WTC11 (cell line): ENCODE measurements around the gene SH3BP2.

Experiments used
- CREB1 ChIP-seq: sonication (generic); formaldehyde crosslinking; IDR thresholded peaks from 2 replicates; pipeline ENCODE4 v1.8.0; 2023; ENCODE audit warnings: mild to moderate bottlenecking, missing genetic modification reagents
- CREM ChIP-seq: sonication (generic); formaldehyde crosslinking; IDR thresholded peaks from 2 replicates; pipeline ENCODE4 v1.8.1; 2022; ENCODE audit warnings: mild to moderate bottlenecking, missing genetic modification reagents, moderate library complexity
- MYBL2 ChIP-seq: sonication (generic); formaldehyde crosslinking; IDR thresholded peaks from 2 replicates; pipeline ENCODE4 v1.8.1; 2023; ENCODE audit warnings: mild to moderate bottlenecking, moderate library complexity, missing genetic modification reagents
- TEAD4 ChIP-seq: sonication (generic); formaldehyde crosslinking; IDR thresholded peaks from 2 replicates; pipeline ENCODE4 v1.8.0; 2022; ENCODE audit warnings: mild to moderate bottlenecking, missing genetic modification reagents
- TF ChIP-seq, protein P1 (sequence below): fragments of 200-600 bp; IDR thresholded peaks from 2 replicates; pipeline ENCODE4 v1.8.0; 2022; ENCODE audit warnings: antibody characterized with exemption
- TF ChIP-seq, protein P2 (sequence below): sonication (generic); formaldehyde crosslinking; IDR thresholded peaks from 2 replicates; pipeline ENCODE4 v1.8.0; 2022; ENCODE audit warnings: mild to moderate bottlenecking, missing genetic modification reagents
- TF ChIP-seq, protein P3 (sequence below): sonication (generic); formaldehyde crosslinking; IDR thresholded peaks from 2 replicates; pipeline ENCODE4 v1.8.0; 2022; ENCODE audit warnings: mild to moderate bottlenecking, missing genetic modification reagents
- TF ChIP-seq, protein P4 (sequence below): sonication (generic); formaldehyde crosslinking; IDR thresholded peaks from 2 replicates; pipeline ENCODE4 v1.8.1; 2022; ENCODE audit warnings: missing genetic modification reagents, borderline replicate concordance

DNA sequence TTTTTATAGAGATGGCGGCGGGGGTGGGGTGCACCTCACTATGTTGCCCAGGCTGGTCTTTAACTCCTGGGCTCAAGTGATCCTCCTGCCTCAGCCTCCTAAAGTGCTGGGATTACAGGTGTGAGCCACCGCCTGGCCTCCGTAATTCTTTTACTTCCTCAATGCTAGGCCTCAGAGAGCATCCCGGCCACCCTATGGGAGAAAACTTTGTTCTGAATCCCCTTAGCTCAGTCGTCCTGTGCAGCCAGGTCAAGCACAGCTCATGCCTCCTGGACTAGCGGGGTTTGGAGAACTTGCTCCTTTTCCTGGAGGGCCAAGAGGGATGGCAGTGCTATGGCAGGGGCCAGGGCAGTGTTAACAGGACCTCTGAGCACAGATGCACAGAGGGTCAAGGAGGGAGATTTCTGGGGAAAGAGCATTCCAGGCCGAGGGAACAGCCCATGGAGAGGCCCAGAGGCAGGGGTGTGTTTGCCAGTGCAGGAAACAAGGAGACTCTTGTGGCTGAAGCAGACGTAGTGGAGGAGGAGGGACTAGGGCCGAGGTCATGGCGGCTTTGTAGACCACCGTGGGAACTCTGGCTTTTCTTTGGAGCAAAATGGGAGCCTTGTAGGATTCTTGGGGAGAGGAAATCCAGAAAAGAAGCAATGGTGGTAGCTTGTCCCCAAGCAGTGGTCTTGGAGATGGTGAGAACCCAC is 26.9 kb upstream of the SH3BP2 start:
- no peak for TF ChIP-seq CREM (CRISPR knock-in tag)
- TF ChIP-seq, protein P1, sequence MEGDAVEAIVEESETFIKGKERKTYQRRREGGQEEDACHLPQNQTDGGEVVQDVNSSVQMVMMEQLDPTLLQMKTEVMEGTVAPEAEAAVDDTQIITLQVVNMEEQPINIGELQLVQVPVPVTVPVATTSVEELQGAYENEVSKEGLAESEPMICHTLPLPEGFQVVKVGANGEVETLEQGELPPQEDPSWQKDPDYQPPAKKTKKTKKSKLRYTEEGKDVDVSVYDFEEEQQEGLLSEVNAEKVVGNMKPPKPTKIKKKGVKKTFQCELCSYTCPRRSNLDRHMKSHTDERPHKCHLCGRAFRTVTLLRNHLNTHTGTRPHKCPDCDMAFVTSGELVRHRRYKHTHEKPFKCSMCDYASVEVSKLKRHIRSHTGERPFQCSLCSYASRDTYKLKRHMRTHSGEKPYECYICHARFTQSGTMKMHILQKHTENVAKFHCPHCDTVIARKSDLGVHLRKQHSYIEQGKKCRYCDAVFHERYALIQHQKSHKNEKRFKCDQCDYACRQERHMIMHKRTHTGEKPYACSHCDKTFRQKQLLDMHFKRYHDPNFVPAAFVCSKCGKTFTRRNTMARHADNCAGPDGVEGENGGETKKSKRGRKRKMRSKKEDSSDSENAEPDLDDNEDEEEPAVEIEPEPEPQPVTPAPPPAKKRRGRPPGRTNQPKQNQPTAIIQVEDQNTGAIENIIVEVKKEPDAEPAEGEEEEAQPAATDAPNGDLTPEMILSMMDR, result no peak
- TF ChIP-seq, protein P2, sequence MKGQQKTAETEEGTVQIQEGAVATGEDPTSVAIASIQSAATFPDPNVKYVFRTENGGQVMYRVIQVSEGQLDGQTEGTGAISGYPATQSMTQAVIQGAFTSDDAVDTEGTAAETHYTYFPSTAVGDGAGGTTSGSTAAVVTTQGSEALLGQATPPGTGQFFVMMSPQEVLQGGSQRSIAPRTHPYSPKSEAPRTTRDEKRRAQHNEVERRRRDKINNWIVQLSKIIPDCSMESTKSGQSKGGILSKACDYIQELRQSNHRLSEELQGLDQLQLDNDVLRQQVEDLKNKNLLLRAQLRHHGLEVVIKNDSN, result no peak
- no peak for TF ChIP-seq CREB1 (CRISPR knock-in tag)
- no peak for TF ChIP-seq MYBL2 (CRISPR knock-in tag)
- TF ChIP-seq TEAD4 (CRISPR knock-in tag), result no peak
- TF ChIP-seq, protein P3, sequence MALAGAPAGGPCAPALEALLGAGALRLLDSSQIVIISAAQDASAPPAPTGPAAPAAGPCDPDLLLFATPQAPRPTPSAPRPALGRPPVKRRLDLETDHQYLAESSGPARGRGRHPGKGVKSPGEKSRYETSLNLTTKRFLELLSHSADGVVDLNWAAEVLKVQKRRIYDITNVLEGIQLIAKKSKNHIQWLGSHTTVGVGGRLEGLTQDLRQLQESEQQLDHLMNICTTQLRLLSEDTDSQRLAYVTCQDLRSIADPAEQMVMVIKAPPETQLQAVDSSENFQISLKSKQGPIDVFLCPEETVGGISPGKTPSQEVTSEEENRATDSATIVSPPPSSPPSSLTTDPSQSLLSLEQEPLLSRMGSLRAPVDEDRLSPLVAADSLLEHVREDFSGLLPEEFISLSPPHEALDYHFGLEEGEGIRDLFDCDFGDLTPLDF (CRISPR knock-in tag), result no peak
- TF ChIP-seq, protein P4, sequence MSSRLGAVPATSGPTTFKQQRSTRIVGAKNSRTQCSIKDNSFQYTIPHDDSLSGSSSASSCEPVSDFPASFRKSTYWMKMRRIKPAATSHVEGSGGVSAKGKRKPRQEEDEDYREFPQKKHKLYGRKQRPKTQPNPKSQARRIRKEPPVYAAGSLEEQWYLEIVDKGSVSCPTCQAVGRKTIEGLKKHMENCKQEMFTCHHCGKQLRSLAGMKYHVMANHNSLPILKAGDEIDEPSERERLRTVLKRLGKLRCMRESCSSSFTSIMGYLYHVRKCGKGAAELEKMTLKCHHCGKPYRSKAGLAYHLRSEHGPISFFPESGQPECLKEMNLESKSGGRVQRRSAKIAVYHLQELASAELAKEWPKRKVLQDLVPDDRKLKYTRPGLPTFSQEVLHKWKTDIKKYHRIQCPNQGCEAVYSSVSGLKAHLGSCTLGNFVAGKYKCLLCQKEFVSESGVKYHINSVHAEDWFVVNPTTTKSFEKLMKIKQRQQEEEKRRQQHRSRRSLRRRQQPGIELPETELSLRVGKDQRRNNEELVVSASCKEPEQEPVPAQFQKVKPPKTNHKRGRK (CRISPR knock-in tag), result no peak
